HEK293 (cell line): ENCODE data around the gene MRPS10.

Source experiments
- CTCF ChIA-PET: fragments of 350-600 bp; formaldehyde crosslinking; extraction: SDS; loops from one replicate; lab custom pipeline; 2021; ENCODE audit warnings: antibody characterized with exemption; lab: Yijun Ruan, JAX
- POLR2A ChIA-PET: fragments of 300-600 bp; formaldehyde crosslinking; extraction: SDS; loops from one replicate; lab custom pipeline; 2020; ENCODE audit warnings: antibody characterized with exemption, inconsistent platforms; lab: Yijun Ruan, JAX
- H3K27ac ChIP-seq: fragments of 200-500 bp; sonication (Bioruptor generic); 2 replicates; pipeline ENCODE4 v1.5.1; 2014; ENCODE audit warnings: low read depth, low read length, control low read depth, inconsistent platforms; ENCODE audit errors: extremely low read depth
- H3K36me3 ChIP-seq, 2 experiments: fragments of 200-500 bp in 1 of 2; sonication (Bioruptor generic) in 1 of 2; 1 replicate in 1 of 2; 2 replicates in 1 of 2; pipeline ENCODE4 v1.5.1; 2014 to 2017; ENCODE audit warnings: inconsistent platforms in 2 of 2, low read length in 2 of 2; ENCODE audit not compliant: control insufficient read depth in 2 of 2, insufficient read depth in 1 of 2
- H3K4me1 ChIP-seq: fragments of 200-500 bp; sonication (Bioruptor generic); 2 replicates; pipeline ENCODE4 v1.5.1; 2014; ENCODE audit warnings: mild to moderate bottlenecking, low read length, inconsistent platforms; ENCODE audit not compliant: control insufficient read depth, insufficient read depth
- H3K4me3 ChIP-seq: 2 replicates; pipeline ENCODE4 v1.5.1; 2011; ENCODE audit warnings: low read depth, mild to moderate bottlenecking, control low read depth, low read length, moderate library complexity
- H3K9me3 ChIP-seq: fragments of 200-500 bp; sonication (Bioruptor generic); 2 replicates; pipeline ENCODE4 v1.5.1; 2014; ENCODE audit warnings: low read depth, low read length, inconsistent platforms; ENCODE audit not compliant: control insufficient read depth, insufficient read depth
- EGR2 ChIP-seq: fragments of 450-650 bp; formaldehyde crosslinking; IDR thresholded peaks from 2 replicates; pipeline ENCODE4 v1.5.1; 2016; ENCODE audit warnings: low read depth, missing biosample characterization, missing genetic modification characterization
- GFI1B ChIP-seq: fragments of 450-650 bp; formaldehyde crosslinking; IDR thresholded peaks from 2 replicates; pipeline ENCODE4 v1.5.1; 2016; ENCODE audit warnings: missing biosample characterization, missing genetic modification characterization
- GLI4 ChIP-seq: fragments of 450-650 bp; formaldehyde crosslinking; IDR thresholded peaks from 2 replicates; pipeline ENCODE4 v1.5.1; 2016; ENCODE audit warnings: missing biosample characterization, missing genetic modification characterization
- HOXC10 ChIP-seq: sonication (generic); formaldehyde crosslinking; IDR thresholded peaks from 2 replicates; pipeline ENCODE4 v1.8.1; 2023; ENCODE audit warnings: mild to moderate bottlenecking, missing genetic modification reagents
- PATZ1 ChIP-seq: fragments of 450-650 bp; formaldehyde crosslinking; IDR thresholded peaks from 2 replicates; pipeline ENCODE4 v1.5.1; 2016; ENCODE audit warnings: missing biosample characterization, missing genetic modification characterization
- SETDB1 ChIP-seq: IDR thresholded peaks from one replicate; pipeline ENCODE4 v1.6.1; 2017; ENCODE audit warnings: mild to moderate bottlenecking, low read length, moderate library complexity, mixed read lengths; ENCODE audit not compliant: insufficient read length
- SP3 ChIP-seq: fragments of 450-650 bp; formaldehyde crosslinking; IDR thresholded peaks from 2 replicates; pipeline ENCODE4 v1.5.1; 2016; ENCODE audit warnings: missing biosample characterization, missing genetic modification characterization
- WT1 ChIP-seq: fragments of 450-650 bp; formaldehyde crosslinking; IDR thresholded peaks from 2 replicates; pipeline ENCODE4 v1.5.1; 2016; ENCODE audit warnings: missing biosample characterization, missing genetic modification characterization
- YY1 ChIP-seq: fragments of 450-650 bp; formaldehyde crosslinking; IDR thresholded peaks from 2 replicates; pipeline ENCODE4 v1.5.1; 2018; ENCODE audit warnings: missing biosample characterization, missing genetic modification characterization
- ZBTB21 ChIP-seq: fragments of 450-650 bp; formaldehyde crosslinking; IDR thresholded peaks from 2 replicates; pipeline ENCODE4 v1.5.1; 2017; ENCODE audit warnings: missing biosample characterization, missing genetic modification characterization
- ZFHX2 ChIP-seq: fragments of 450-650 bp; formaldehyde crosslinking; conservative IDR thresholded peaks from 2 replicates; pipeline ENCODE4 v1.5.1; 2016; ENCODE audit warnings: missing biosample characterization, missing genetic modification characterization
- ZFP37 ChIP-seq: fragments of 450-650 bp; formaldehyde crosslinking; IDR thresholded peaks from 2 replicates; pipeline ENCODE4 v1.5.1; 2016; ENCODE audit warnings: missing biosample characterization, missing genetic modification characterization
- ZFP41 ChIP-seq: fragments of 450-650 bp; formaldehyde crosslinking; IDR thresholded peaks from 2 replicates; pipeline ENCODE4 v1.5.1; 2016; ENCODE audit warnings: missing biosample characterization, missing genetic modification characterization, borderline replicate concordance
- ZNF16 ChIP-seq: fragments of 450-650 bp; formaldehyde crosslinking; IDR thresholded peaks from 2 replicates; pipeline ENCODE4 v1.5.1; 2016; ENCODE audit warnings: low read depth, missing biosample characterization, missing genetic modification characterization
- ZNF19 ChIP-seq: fragments of 450-650 bp; formaldehyde crosslinking; IDR thresholded peaks from 2 replicates; pipeline ENCODE4; 2016; ENCODE audit warnings: missing biosample characterization, missing genetic modification characterization, low read depth
- ZNF221 ChIP-seq: fragments of 450-650 bp; formaldehyde crosslinking; IDR thresholded peaks from 2 replicates; pipeline ENCODE4 v1.5.1; 2017; ENCODE audit warnings: missing biosample characterization, missing genetic modification characterization, borderline replicate concordance
- ZNF341 ChIP-seq: fragments of 450-650 bp; formaldehyde crosslinking; IDR thresholded peaks from 2 replicates; pipeline ENCODE4; 2016; ENCODE audit warnings: low read depth, missing biosample characterization, missing genetic modification characterization
- ZNF37A ChIP-seq: fragments of 450-650 bp; IDR thresholded peaks from 2 replicates; pipeline ENCODE4 v1.5.1; 2018; ENCODE audit warnings: missing biosample characterization, missing genetic modification characterization
- ZNF433 ChIP-seq: fragments of 450-650 bp; formaldehyde crosslinking; IDR thresholded peaks from 2 replicates; pipeline ENCODE4 v1.5.1; 2016; ENCODE audit warnings: missing biosample characterization, missing genetic modification characterization, low read depth
- ZNF518A ChIP-seq: fragments of 450-650 bp; formaldehyde crosslinking; conservative IDR thresholded peaks from 2 replicates; pipeline ENCODE4 v1.5.1; 2016; ENCODE audit warnings: low read depth, missing biosample characterization, missing genetic modification characterization
- ZNF654 ChIP-seq: fragments of 450-650 bp; formaldehyde crosslinking; IDR thresholded peaks from 2 replicates; pipeline ENCODE4 v1.5.1; 2016; ENCODE audit warnings: low read depth, missing biosample characterization, missing genetic modification characterization
- ZNF76 ChIP-seq: fragments of 450-650 bp; formaldehyde crosslinking; IDR thresholded peaks from 2 replicates; pipeline ENCODE4; 2016; ENCODE audit warnings: low read depth, missing biosample characterization, missing genetic modification characterization, borderline replicate concordance
- ZNF777 ChIP-seq: fragments of 450-650 bp; formaldehyde crosslinking; IDR thresholded peaks from 2 replicates; pipeline ENCODE4 v1.5.1; 2017; ENCODE audit warnings: missing biosample characterization, missing genetic modification characterization, borderline replicate concordance
- ZSCAN23 ChIP-seq: fragments of 450-650 bp; formaldehyde crosslinking; IDR thresholded peaks from 2 replicates; pipeline ENCODE4 v1.5.1; 2016; ENCODE audit warnings: missing biosample characterization, missing genetic modification characterization

The MRPS10 gene

GRCh38 chr6:42260396-42260888, 42.8 kb upstream of the MRPS10 start (continued):
- TF ChIP-seq ZNF221 (tag by site-specific recombination) (no peak), ZNF76 (tag by site-specific recombination) (peak; percentile 48; the same call in 1 of the 2 replicates)

- no peak overlapping the region for H3K4me3 ChIP-seq
- H3K27ac ChIP-seq, result no peak overlapping the region
- CTCF ChIA-PET, result interaction anchor here (0.5 to 5.9 kb wide), 18 partner anchors 9 to 1120 kb away, joined by 3 to 47 read pairs (median 3); no protein-coding TSS in a partner anchor
- peaks cover 0 to 5% of the 10 kb centered on the region in 2 experiments; a peak in 1 of 3 replicates for H3K36me3 ChIP-seq
- H3K4me1 ChIP-seq, result no peaks in the 10 kb centered on the region
- POLR2A ChIA-PET, result no interaction called here
- TF ChIP-seq ZFHX2 (tag by site-specific recombination) (0 out of 2 replicates have a peak, but pooled peaks have one; percentile 5), ZNF654 (tag by site-specific recombination) (no peak), ZNF37A (tag by site-specific recombination) (no peak)
- H3K9me3 ChIP-seq, result no peaks in the 10 kb centered on the region
Observed at GRCh38 chr6:42259841-42260395, 42.3 kb upstream of the MRPS10 start.

- TF ChIP-seq GFI1B (no peak), EGR2 (peak; percentile 71), ZFHX2 (tag by site-specific recombination) (peak; percentile 80), GLI4 (no peak)
- CTCF ChIA-PET, result interaction anchor here (0.5 to 5.9 kb wide), 3 partner anchors 56 to 298 kb away, joined by 3 to 47 read pairs (median 4); no protein-coding TSS in a partner anchor
- H3K9me3 ChIP-seq, result no peaks in the 10 kb centered on the region
- no peak overlapping the region for H3K27ac ChIP-seq
- no peaks in the 10 kb centered on the region for H3K4me1 ChIP-seq
- POLR2A ChIA-PET, result no interaction called here
- H3K36me3 ChIP-seq, result peaks cover 0 to 11% of the 10 kb centered on the region in 2 experiments; a peak in 1 of 3 replicates
- no peak overlapping the region for H3K4me3 ChIP-seq
Observed at GRCh38 chr6:42259286-42259685, 41.6 kb upstream of the MRPS10 start.

- ChIA-PET POLR2A (no interaction called here), CTCF (interaction anchor here (0.6 to 2.1 kb wide), 2 partner anchors 13 to 290 kb away, joined by 4 to 6 read pairs; no protein-coding TSS in a partner anchor)
- Histone ChIP-seq H3K27ac (no peak overlapping the region), H3K9me3 (no peaks in the 10 kb centered on the region), H3K4me1 (no peaks in the 10 kb centered on the region), H3K36me3 (peaks cover 0 to 17% of the 10 kb centered on the region in 2 experiments; a peak in 1 of 3 replicates), H3K4me3 (no peak overlapping the region)
- TF ChIP-seq HOXC10 (CRISPR knock-in tag) (no peak), ZFP37 (tag by site-specific recombination) (no peak), ZNF341 (tag by site-specific recombination) (no peak), ZFP41 (tag by site-specific recombination) (no peak), ZNF777 (no peak), ZNF518A (tag by site-specific recombination) (no peak), SETDB1 (no peak), ZBTB21 (tag by site-specific recombination) (no peak), YY1 (tag by site-specific recombination) (no peak), ZNF19 (tag by site-specific recombination) (no peak), WT1 (tag by site-specific recombination) (no peak), SP3 (tag by site-specific recombination) (no peak), PATZ1 (no peak), ZNF16 (no peak), ZSCAN23 (tag by site-specific recombination) (no peak), ZNF433 (tag by site-specific recombination) (no peak)
Observed at GRCh38 chr6:42257614-42258013, 40.0 kb upstream of the MRPS10 start.
